GM12878 (cell line): ENCODE results near the gene LIMD2. TPM values are rescaled to one million over a fixed set of nuclear protein-coding genes. Genes with fewer than 3 reads are reported as not detected.

Experiments
- ATF7 ChIP-seq: fragments of 450-650 bp; IDR thresholded peaks from 2 replicates; pipeline ENCODE4 v1.6.1; 2016; ENCODE audit warnings: low read depth, mild to moderate bottlenecking
- BACH1 ChIP-seq: fragments of 450-650 bp; IDR thresholded peaks from 2 replicates; pipeline ENCODE4 v1.6.1; 2017; ENCODE audit warnings: mild to moderate bottlenecking, borderline replicate concordance
- CHD4 ChIP-seq: fragments of 200-600 bp; sonication (generic); IDR thresholded peaks from 2 replicates; pipeline ENCODE4 v1.6.1; 2016; ENCODE audit warnings: mild to moderate bottlenecking
- FOXM1 ChIP-seq: IDR thresholded peaks from 2 replicates; pipeline ENCODE4 v1.6.1; 2012; ENCODE audit warnings: low read depth, mild to moderate bottlenecking, inconsistent platforms, low read length, moderate library complexity
- GABPA ChIP-seq: IDR thresholded peaks from 2 replicates; pipeline ENCODE4 v1.6.1; 2014; ENCODE audit warnings: antibody characterized with exemption, low read depth, mild to moderate bottlenecking, inconsistent platforms
- IKZF1 ChIP-seq: fragments of 450-650 bp; conservative IDR thresholded peaks from 2 replicates; pipeline ENCODE4 v1.6.1; 2017; ENCODE audit warnings: antibody characterized with exemption, mild to moderate bottlenecking
- JUND ChIP-seq: IDR thresholded peaks from 2 replicates; pipeline ENCODE4 v1.6.1; 2012; ENCODE audit warnings: low read depth, mild to moderate bottlenecking, low read length, improper control_type of control experiment, moderate library complexity
- KAT2A ChIP-seq: conservative IDR thresholded peaks from 2 replicates; pipeline ENCODE4 v1.6.1; 2011; ENCODE audit warnings: low read depth, low read length; ENCODE audit not compliant: control insufficient read depth
- NFYB ChIP-seq: IDR thresholded peaks from 2 replicates; pipeline ENCODE4 v1.6.1; 2011; ENCODE audit warnings: low read depth, mild to moderate bottlenecking, low read length, improper control_type of control experiment, moderate library complexity; ENCODE audit not compliant: insufficient read depth
- PML ChIP-seq: IDR thresholded peaks from 2 replicates; pipeline ENCODE4 v1.6.1; 2012; ENCODE audit warnings: low read length, inconsistent platforms
- RB1 ChIP-seq: fragments of 450-650 bp; formaldehyde crosslinking; IDR thresholded peaks from 2 replicates; pipeline ENCODE4 v1.6.1; 2017; ENCODE audit warnings: mild to moderate bottlenecking, borderline replicate concordance
- RBBP5 ChIP-seq: fragments of 200-600 bp; sonication (generic); conservative IDR thresholded peaks from 2 replicates; pipeline ENCODE4 v1.6.1; 2016
- SMC3 ChIP-seq: IDR thresholded peaks from 2 replicates; pipeline ENCODE4 v1.6.1; 2011; ENCODE audit warnings: low read length, improper control_type of control experiment, borderline replicate concordance
- TCF12 ChIP-seq: IDR thresholded peaks from 2 replicates; pipeline ENCODE4 v1.6.1; 2011; ENCODE audit warnings: low read depth, mild to moderate bottlenecking, low read length
- ZZZ3 ChIP-seq: IDR thresholded peaks from 2 replicates; pipeline ENCODE4 v1.6.1; 2011; ENCODE audit warnings: low read depth; ENCODE audit not compliant: control insufficient read depth, insufficient read length
- polyA plus RNA-seq, 11 experiments: library from polyadenylated mRNA; depleted of rRNA in 4 of 11; unstranded in 6 of 11; stranded (reverse) in 5 of 11; fragments of >200 nt; fragmentation: Nextera tagmentation in 4 of 11; fragmentation: Illumina TruSeq in 1 of 11; extraction: Ambion mirVana in 4 of 11; extraction: Trizol in 1 of 11; gene quantifications; 1 replicate in 1 of 11; 2 replicates in 10 of 11; pipeline versions ENCODE4 v1.2.1 to v1.2.3, GENCODE V29; 2011 to 2016; ENCODE audit warnings: inconsistent platforms in 2 of 11, missing spikeins in 2 of 11, low read depth in 1 of 11
- total RNA-seq, 4 experiments: library from RNA; depleted of rRNA in 3 of 4; stranded (reverse); fragments of >200 nt in 3 of 4; fragmentation: Illumina TruSeq in 1 of 4; extraction: Trizol in 1 of 4; gene quantifications; 2 replicates each; pipeline versions ENCODE4 v1.2.1 to v1.2.3, GENCODE V29; 2013 to 2021
- TF ChIP-seq, protein P1 (sequence below): fragments of 450-650 bp; IDR thresholded peaks from 2 replicates; pipeline ENCODE4 v1.6.1; 2016; ENCODE audit warnings: mild to moderate bottlenecking, moderate library complexity, borderline replicate concordance
- TF ChIP-seq, protein P2 (sequence below): IDR thresholded peaks from 2 replicates; pipeline ENCODE4 v1.6.1; 2011; ENCODE audit warnings: borderline replicate concordance, low read depth, mild to moderate bottlenecking, moderate library complexity, low read length; ENCODE audit not compliant: insufficient read depth, poor library complexity, severe bottlenecking
- TF ChIP-seq, protein P3 (sequence below): IDR thresholded peaks from 2 replicates; pipeline ENCODE4 v1.6.1; 2012; ENCODE audit warnings: low read depth, low read length, improper control_type of control experiment
- TF ChIP-seq, protein P4 (sequence below): IDR thresholded peaks from 2 replicates; pipeline ENCODE4 v1.6.1; 2012; ENCODE audit warnings: improper control_type of control experiment, low read depth, low read length; ENCODE audit not compliant: insufficient replicate concordance

LIMD2 gene
- total and polyA plus RNA-seq, 10 of the 15 experiments (the other 5 are each of a cell fraction or from before 2014, with no cell fraction given): 1.1 to 339 (median 181) TPM

DNA sequence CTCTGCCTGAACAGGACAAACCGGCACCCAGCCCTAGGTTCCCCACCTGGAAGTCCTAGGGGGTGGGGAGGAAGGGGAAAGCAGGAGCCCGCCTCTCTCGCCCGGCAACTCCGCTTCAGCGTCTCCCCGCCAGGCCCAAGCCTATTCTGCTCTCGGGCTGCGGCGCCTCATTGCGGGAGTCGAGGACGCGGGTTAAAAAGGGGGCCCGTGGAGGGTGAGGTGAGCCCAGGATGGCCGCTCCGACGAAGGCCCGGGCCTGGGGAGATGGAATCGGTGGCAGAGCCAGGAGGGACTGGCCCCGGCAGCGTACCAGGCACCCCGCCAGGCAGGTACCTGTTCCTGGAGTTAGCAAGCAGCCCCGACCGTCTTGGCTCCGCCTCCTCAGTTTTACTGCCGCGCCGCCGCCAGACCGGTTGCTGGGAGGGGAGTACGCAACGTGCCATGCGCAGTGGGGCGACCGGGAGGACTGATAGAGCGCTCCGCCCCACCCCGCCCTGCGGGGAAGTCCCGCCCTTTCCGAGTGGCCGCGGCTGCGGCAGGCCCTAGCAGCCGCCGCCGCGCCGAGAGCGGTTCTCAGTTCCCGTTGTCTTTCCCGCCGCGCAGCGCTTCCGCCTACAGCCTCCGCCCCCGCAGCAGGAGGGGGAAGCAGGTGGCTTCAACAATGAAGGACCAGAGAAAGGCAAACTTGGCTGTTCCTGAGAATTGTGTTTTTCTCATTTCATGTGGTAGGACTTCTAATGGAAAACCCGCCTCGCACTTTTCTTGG, 41.7 kb upstream of the LIMD2 start, which contains the start of gene STRADA (continued):
- TF ChIP-seq KAT2A: no peak
- 0 out of 2 replicates have a peak, but pooled peaks have one; percentile 11 for TF ChIP-seq NFYB
- TF ChIP-seq ATF7: peak; percentile 32; the same call in 1 of the 2 replicates
- no peak for TF ChIP-seq FOXM1
- peak; percentile 95 for TF ChIP-seq IKZF1
- no peak for TF ChIP-seq RBBP5
- TF ChIP-seq TCF12: peak; percentile 89
- TF ChIP-seq RB1: peak; percentile 93
- TF ChIP-seq SMC3: no peak
- peak; percentile 44; the same call in 1 of the 2 replicates for TF ChIP-seq GABPA
- TF ChIP-seq, protein P1, sequence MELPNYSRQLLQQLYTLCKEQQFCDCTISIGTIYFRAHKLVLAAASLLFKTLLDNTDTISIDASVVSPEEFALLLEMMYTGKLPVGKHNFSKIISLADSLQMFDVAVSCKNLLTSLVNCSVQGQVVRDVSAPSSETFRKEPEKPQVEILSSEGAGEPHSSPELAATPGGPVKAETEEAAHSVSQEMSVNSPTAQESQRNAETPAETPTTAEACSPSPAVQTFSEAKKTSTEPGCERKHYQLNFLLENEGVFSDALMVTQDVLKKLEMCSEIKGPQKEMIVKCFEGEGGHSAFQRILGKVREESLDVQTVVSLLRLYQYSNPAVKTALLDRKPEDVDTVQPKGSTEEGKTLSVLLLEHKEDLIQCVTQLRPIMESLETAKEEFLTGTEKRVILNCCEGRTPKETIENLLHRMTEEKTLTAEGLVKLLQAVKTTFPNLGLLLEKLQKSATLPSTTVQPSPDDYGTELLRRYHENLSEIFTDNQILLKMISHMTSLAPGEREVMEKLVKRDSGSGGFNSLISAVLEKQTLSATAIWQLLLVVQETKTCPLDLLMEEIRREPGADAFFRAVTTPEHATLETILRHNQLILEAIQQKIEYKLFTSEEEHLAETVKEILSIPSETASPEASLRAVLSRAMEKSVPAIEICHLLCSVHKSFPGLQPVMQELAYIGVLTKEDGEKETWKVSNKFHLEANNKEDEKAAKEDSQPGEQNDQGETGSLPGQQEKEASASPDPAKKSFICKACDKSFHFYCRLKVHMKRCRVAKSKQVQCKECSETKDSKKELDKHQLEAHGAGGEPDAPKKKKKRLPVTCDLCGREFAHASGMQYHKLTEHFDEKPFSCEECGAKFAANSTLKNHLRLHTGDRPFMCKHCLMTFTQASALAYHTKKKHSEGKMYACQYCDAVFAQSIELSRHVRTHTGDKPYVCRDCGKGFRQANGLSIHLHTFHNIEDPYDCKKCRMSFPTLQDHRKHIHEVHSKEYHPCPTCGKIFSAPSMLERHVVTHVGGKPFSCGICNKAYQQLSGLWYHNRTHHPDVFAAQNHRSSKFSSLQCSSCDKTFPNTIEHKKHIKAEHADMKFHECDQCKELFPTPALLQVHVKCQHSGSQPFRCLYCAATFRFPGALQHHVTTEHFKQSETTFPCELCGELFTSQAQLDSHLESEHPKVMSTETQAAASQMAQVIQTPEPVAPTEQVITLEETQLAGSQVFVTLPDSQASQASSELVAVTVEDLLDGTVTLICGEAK: no peak
- peak; percentile 86 for TF ChIP-seq PML
- TF ChIP-seq, protein P2, sequence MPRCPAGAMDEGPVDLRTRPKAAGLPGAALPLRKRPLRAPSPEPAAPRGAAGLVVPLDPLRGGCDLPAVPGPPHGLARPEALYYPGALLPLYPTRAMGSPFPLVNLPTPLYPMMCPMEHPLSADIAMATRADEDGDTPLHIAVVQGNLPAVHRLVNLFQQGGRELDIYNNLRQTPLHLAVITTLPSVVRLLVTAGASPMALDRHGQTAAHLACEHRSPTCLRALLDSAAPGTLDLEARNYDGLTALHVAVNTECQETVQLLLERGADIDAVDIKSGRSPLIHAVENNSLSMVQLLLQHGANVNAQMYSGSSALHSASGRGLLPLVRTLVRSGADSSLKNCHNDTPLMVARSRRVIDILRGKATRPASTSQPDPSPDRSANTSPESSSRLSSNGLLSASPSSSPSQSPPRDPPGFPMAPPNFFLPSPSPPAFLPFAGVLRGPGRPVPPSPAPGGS: peak; percentile 90
- no peak for TF ChIP-seq JUND
- TF ChIP-seq CHD4: no peak
- TF ChIP-seq, protein P3, sequence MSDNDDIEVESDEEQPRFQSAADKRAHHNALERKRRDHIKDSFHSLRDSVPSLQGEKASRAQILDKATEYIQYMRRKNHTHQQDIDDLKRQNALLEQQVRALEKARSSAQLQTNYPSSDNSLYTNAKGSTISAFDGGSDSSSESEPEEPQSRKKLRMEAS: no peak
- TF ChIP-seq, protein P4, sequence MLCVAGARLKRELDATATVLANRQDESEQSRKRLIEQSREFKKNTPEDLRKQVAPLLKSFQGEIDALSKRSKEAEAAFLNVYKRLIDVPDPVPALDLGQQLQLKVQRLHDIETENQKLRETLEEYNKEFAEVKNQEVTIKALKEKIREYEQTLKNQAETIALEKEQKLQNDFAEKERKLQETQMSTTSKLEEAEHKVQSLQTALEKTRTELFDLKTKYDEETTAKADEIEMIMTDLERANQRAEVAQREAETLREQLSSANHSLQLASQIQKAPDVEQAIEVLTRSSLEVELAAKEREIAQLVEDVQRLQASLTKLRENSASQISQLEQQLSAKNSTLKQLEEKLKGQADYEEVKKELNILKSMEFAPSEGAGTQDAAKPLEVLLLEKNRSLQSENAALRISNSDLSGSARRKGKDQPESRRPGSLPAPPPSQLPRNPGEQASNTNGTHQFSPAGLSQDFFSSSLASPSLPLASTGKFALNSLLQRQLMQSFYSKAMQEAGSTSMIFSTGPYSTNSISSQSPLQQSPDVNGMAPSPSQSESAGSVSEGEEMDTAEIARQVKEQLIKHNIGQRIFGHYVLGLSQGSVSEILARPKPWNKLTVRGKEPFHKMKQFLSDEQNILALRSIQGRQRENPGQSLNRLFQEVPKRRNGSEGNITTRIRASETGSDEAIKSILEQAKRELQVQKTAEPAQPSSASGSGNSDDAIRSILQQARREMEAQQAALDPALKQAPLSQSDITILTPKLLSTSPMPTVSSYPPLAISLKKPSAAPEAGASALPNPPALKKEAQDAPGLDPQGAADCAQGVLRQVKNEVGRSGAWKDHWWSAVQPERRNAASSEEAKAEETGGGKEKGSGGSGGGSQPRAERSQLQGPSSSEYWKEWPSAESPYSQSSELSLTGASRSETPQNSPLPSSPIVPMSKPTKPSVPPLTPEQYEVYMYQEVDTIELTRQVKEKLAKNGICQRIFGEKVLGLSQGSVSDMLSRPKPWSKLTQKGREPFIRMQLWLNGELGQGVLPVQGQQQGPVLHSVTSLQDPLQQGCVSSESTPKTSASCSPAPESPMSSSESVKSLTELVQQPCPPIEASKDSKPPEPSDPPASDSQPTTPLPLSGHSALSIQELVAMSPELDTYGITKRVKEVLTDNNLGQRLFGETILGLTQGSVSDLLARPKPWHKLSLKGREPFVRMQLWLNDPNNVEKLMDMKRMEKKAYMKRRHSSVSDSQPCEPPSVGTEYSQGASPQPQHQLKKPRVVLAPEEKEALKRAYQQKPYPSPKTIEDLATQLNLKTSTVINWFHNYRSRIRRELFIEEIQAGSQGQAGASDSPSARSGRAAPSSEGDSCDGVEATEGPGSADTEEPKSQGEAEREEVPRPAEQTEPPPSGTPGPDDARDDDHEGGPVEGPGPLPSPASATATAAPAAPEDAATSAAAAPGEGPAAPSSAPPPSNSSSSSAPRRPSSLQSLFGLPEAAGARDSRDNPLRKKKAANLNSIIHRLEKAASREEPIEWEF: no peak
- no peak for TF ChIP-seq ZZZ3
- peak; percentile 83 for TF ChIP-seq BACH1
